22Rv1 (cell line): ENCODE data around the gene RHBDD1.

Source experiments
- CTCF ChIP-seq: fragments of 450-650 bp; IDR thresholded peaks from 2 replicates; pipeline ENCODE4 v1.5.1; 2017; ENCODE audit warnings: mild to moderate bottlenecking
- ZFX ChIP-seq: fragments of 450-650 bp; IDR thresholded peaks from 2 replicates; pipeline ENCODE4 v1.6.1; 2017; ENCODE audit warnings: antibody characterized with exemption, borderline replicate concordance

DNA sequence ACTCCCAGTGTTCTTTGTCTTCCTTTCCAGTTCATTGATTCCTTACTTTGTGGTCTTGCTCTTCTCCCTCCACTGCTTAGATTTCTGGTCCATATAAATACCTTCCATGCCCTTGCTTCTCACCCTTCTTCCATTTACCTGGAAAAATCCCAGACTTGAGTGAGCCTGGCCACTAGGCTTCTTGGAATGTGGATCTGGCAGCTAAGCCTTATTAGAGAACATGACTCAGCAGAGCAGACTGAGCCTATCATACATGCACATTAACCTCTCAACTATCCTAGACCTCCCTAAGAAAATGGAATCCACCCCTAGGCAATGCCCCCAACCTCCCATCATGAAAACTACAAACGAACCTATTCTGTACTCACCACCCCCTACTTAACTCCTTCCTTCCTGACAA lies 127.7 kb downstream of the RHBDD1 start:
- TF ChIP-seq CTCF, result no peak
- no peak for TF ChIP-seq ZFX
